AG09309 (cell line): ENCODE measurements around the gene DDN.

Experiments
- DNase-seq: peaks from one replicate; pipeline ENCODE4 v3.0.0-alpha.2; 2010; ENCODE audit warnings: low read depth
- H3K4me3 ChIP-seq: 2 replicates; pipeline ENCODE4 v1.5.1; 2011; ENCODE audit warnings: mild to moderate bottlenecking, low read depth, low read length, moderate library complexity; ENCODE audit not compliant: control insufficient read depth
- TF ChIP-seq, protein P1 (sequence below): IDR thresholded peaks from 2 replicates; pipeline ENCODE4 v1.5.1; 2011; ENCODE audit warnings: mild to moderate bottlenecking, low read depth, low read length, inconsistent platforms; ENCODE audit not compliant: insufficient read depth, control insufficient read depth; ENCODE audit errors: missing control alignments

DDN gene

DNA sequence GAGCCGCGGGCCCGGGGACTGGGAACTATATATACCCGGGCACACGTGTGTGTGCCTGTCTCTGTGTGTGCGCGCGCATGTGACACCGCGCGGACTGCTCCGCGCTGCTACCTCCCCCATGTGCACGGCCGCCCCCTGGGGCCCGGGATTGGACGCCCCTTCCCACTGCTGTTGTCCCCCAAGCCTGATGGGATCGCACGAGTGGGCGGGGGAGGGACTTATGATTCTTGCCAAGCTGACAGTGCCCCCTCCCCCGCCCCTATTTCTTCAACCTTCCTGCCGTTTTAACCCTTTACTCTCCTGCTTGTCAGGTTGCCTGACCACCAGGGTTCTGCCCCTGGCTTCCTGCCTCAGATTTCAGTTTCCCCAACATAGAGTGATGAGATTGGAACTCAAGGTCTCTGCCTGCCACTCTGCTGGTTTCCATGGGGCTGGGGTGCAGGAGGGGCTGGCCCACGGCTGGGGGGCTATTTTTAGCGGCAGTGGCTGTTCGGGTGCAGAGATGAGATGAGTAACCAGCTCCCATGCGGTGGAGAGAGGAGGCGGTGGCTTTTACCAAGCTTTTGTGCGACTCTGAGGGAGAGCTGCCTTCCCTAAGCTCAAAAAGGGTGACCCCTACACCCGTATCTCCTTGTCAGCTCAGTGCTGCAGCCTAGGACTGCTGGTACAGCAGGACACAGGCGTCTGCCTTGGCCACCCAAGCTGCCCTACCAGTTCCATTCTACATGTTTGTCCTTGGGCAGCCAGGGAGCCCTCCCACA is at the start of gene DDN:
Gene DDN (minus strand): TSS at position 5 of the 761 bp plus-strand sequence. CDS start 88 bp downstream, outside the sequence.
- no peak for DNase-seq
- peak within 1 kb of the TSS; percentile 31 for H3K4me3 ChIP-seq
- TF ChIP-seq, protein P1, sequence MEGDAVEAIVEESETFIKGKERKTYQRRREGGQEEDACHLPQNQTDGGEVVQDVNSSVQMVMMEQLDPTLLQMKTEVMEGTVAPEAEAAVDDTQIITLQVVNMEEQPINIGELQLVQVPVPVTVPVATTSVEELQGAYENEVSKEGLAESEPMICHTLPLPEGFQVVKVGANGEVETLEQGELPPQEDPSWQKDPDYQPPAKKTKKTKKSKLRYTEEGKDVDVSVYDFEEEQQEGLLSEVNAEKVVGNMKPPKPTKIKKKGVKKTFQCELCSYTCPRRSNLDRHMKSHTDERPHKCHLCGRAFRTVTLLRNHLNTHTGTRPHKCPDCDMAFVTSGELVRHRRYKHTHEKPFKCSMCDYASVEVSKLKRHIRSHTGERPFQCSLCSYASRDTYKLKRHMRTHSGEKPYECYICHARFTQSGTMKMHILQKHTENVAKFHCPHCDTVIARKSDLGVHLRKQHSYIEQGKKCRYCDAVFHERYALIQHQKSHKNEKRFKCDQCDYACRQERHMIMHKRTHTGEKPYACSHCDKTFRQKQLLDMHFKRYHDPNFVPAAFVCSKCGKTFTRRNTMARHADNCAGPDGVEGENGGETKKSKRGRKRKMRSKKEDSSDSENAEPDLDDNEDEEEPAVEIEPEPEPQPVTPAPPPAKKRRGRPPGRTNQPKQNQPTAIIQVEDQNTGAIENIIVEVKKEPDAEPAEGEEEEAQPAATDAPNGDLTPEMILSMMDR, result no peak

DNA sequence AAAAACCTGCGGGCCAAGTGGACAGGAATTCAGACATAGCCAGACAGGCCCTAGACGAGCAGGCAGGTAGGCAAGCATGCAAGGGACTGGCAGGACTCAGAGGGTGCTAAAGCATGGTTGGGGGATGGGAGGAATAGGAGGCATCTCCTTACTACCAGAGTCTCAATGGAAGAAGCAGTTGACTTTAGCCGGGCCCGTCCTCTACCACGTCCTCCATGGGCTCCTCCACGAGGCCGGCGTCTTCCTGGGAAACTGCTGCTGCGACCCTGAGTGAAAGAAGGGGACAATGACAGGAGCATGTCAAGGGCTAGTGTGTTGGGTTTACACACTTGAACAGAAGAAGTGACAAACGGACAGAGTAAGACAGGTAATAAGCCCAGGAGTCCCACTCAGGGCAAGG is 49.8 kb upstream of the DDN start:
- TF ChIP-seq, protein P1, result no peak
- H3K4me3 ChIP-seq, result no peak overlapping the region
- DNase-seq, result no peak

DNA sequence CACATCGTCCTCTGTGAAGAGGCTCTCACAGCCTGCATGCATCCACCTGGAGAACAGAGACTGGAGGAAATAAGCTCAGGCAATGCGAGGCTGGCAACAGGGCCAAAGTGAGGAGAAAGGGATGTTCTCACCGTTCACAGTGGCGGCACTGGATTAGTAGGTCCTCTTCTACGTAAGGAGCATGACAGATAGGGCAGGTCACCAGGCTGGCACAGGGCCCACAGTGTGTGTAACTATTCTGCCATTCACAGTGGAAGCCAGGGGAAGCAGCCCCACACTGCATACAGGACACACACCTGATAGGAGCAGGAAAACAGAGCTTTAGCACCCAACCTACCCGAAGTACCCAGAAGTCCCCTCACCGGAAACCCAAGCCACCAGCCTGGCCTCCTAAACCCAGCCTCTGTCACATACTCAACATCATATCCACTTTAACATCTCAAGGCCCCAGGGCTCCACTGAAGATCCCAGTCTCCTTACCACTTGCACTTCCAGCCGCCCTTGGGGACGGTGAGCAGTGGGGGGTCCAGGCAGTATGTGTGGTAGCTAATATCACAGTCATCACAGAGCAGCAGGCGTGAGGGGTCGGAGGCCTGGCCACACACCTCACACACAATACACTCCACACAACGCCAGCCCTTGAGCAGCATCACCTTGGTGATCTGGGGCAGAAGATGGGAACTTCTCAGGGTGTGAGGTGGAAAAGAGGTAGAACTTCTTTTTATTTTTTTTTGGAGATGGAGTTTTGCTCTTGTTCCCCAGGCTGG is 47.1 kb upstream of the DDN start:
- DNase-seq, result no peak
- TF ChIP-seq, protein P1, result no peak
- H3K4me3 ChIP-seq, result no peak overlapping the region

DNA sequence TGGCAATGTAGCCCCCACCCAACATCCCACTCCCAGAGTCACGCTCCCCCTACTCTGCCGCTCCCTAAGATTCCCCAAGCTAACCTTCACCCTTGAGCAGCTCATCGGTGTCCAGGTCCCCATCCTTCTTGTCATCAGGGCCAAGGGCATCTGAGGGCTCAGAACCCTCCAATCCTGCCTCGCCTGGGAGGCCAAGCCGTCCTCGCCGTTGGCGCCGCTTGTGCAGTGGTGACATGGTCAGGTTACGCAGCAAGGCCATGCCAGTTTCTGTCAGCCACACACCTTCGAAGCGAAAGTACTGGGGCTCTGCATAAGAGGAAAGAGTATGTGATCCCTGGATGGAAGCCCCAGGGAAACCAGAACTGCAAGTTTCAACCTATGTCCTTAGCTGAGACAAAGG is 45.5 kb upstream of the DDN start:
- DNase-seq, result no peak
- no peak overlapping the region for H3K4me3 ChIP-seq
- TF ChIP-seq, protein P1, result no peak

DNA sequence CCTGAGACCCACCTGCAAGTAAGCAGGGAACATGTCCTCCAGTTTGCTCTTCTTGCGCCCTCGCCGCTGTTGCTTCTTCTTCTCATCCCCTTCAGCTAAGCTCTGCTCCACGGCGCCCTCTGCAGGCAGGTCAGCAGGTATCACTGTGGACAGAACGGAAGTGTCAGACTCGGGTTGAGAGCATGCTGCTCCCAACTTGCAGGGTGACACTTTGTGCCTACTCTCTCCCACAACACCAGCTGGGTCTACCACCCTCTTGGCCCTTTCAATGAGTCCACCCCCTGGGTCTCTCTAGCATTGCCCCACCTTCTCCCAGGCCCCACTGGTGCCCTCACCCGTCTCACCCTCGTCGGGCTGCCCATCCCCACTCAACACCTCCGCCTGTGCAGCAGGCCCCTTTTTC is 44.7 kb upstream of the DDN start:
- no peak for DNase-seq
- no peak overlapping the region for H3K4me3 ChIP-seq
- TF ChIP-seq, protein P1, result peak; percentile 74

DNA sequence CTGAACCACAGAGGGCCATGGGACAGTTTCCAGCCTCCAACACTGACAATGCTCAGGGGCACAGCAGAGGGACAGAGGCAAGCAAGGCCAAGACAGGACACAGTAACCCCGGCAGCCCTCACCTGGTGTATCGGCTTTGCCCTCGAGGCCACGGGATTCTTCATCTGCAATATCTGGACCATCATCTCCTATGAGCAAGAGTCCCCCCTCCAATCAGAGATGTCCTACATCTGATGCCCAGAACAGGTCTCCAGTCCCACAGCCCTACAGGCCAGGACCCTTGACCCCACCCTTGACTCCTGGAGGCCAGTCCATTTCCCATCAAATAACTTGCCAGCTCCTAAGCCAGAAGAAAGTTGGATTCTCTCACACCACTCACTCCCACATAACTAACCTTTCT is 44.1 kb upstream of the DDN start:
- no peak for DNase-seq
- no peak overlapping the region for H3K4me3 ChIP-seq
- TF ChIP-seq, protein P1, result no peak
